ENCODE data around the gene ATP4B. TPM values are rescaled to one million over a fixed set of nuclear protein-coding genes. Genes with fewer than 3 reads are reported as not detected.
A peak's percentile ranks its signal among the peaks of the same experiment; 100 is the strongest.

Gene ATP4B
- total RNA-seq, 1 experiment from 2014 or later = not detected

DNA sequence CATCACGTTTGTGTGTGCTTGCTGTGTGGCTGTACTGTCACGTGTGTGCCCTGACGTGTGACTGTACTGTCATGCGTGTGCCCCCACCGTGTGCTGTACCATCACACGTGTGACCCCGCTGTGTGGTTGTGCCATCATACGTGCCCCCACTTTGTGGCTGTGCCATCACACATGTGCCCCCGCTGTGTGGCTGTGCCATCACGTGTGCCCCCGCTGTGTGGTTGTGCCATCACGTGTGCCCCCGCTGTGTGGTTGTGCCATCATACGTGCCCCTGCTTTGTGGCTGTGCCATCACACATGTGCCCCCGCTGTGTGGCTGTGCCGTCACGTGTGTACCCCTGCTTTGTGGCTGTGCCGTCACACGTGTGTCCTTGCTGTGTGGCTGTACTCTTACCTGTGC, 47.7 kb downstream of the ATP4B start:
- Mint-ChIP-seq H3K4me1 (no peaks in the 10 kb centered on the region), H3K27ac (peak overlapping the region; percentile 16; the same call in 1 of the 2 replicates), H3K36me3 (peaks cover 14% of the 10 kb centered on the region), H3K4me3 (no peak overlapping the region), H3K9me3 (no peaks in the 10 kb centered on the region), H3K27me3 (ENCODE audit: low read depth) (no peaks in the 10 kb centered on the region)
- ChIA-PET POLR2A (no interaction called here), CTCF (no interaction called here)
- ATAC-seq = no peak
- TF ChIP-seq FOXP1 (CRISPR knock-in tag; IDR thresholded peaks at IDR 0.05; ENCODE audit: borderline replicate concordance) = 0 out of 2 replicates have a peak, but pooled peaks have one; percentile 26
- TF ChIP-seq, protein P1, sequence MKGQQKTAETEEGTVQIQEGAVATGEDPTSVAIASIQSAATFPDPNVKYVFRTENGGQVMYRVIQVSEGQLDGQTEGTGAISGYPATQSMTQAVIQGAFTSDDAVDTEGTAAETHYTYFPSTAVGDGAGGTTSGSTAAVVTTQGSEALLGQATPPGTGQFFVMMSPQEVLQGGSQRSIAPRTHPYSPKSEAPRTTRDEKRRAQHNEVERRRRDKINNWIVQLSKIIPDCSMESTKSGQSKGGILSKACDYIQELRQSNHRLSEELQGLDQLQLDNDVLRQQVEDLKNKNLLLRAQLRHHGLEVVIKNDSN (CRISPR knock-in tag; IDR thresholded peaks at IDR 0.05) = no peak
- no peak for DNase-seq (ENCODE audit: low spot score)

- no peaks in the 10 kb centered on the region for H3K27me3 Mint-ChIP-seq (ENCODE audit: low read depth)
- TF ChIP-seq JAZF1 (CRISPR knock-in tag; IDR thresholded peaks at IDR 0.05) (no peak), CTCF (IDR thresholded peaks at IDR 0.05) (no peak), NFE2L1 (CRISPR knock-in tag; IDR thresholded peaks at IDR 0.05) (no peak), NR1H2 (CRISPR knock-in tag; IDR thresholded peaks at IDR 0.05) (no peak), ZNF396 (CRISPR knock-in tag; IDR thresholded peaks at IDR 0.05; ENCODE audit: borderline replicate concordance) (no peak), ZNF219 (CRISPR knock-in tag; IDR thresholded peaks at IDR 0.05; ENCODE audit: borderline replicate concordance) (no peak), ATF3 (CRISPR knock-in tag; conservative IDR thresholded peaks at IDR 0.05) (no peak), SMAD4 (CRISPR knock-in tag; IDR thresholded peaks at IDR 0.05) (no peak), RELA (CRISPR knock-in tag; IDR thresholded peaks at IDR 0.05; ENCODE audit: borderline replicate concordance) (no peak)
- TF ChIP-seq, protein P2, sequence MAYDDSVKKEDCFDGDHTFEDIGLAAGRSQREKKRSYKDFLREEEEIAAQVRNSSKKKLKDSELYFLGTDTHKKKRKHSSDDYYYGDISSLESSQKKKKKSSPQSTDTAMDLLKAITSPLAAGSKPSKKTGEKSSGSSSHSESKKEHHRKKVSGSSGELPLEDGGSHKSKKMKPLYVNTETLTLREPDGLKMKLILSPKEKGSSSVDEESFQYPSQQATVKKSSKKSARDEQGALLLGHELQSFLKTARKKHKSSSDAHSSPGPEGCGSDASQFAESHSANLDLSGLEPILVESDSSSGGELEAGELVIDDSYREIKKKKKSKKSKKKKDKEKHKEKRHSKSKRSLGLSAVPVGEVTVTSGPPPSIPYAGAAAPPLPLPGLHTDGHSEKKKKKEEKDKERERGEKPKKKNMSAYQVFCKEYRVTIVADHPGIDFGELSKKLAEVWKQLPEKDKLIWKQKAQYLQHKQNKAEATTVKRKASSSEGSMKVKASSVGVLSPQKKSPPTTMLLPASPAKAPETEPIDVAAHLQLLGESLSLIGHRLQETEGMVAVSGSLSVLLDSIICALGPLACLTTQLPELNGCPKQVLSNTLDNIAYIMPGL (CRISPR knock-in tag; IDR thresholded peaks at IDR 0.05) = no peak
- TF ChIP-seq, protein P3, sequence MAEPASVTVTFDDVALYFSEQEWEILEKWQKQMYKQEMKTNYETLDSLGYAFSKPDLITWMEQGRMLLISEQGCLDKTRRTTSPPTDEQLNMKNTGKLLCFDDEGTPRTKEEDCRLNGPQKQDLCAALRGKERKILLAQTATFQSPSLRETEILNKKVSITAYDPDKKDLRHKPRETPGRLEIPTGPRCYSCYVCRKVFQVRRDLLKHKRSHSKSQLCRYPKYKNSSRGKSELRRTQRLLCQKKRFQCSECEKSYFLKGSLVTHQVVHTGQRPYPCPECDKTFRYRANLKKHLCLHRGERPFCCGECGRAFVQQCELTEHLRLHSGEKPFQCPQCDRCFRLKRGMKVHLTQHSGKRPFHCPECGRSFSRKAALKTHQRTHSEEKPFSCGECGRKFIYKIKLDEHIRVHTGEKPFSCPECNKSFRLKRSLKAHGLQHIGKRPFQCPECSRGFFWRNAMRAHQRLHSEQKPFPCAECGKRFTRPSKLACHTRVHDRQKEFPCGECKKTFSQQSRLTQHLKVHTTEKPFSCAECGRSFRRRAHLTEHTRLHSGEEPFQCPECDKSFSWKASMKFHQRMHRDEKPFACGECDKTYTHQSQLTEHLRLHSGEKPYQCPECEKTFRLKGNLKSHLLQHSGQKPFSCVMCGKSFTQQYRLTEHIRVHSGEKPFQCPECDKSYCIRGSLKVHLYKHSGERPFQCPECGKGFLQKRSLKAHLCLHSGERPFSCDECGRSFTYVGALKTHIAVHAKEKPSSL (CRISPR knock-in tag; conservative IDR thresholded peaks at IDR 0.05) = no peak
- TF ChIP-seq, protein P4, sequence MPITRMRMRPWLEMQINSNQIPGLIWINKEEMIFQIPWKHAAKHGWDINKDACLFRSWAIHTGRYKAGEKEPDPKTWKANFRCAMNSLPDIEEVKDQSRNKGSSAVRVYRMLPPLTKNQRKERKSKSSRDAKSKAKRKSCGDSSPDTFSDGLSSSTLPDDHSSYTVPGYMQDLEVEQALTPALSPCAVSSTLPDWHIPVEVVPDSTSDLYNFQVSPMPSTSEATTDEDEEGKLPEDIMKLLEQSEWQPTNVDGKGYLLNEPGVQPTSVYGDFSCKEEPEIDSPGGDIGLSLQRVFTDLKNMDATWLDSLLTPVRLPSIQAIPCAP (CRISPR knock-in tag; IDR thresholded peaks at IDR 0.05) = no peak
- ATAC-seq (no peak), DNase-seq (ENCODE audit: low spot score) (no peak)
- POLR2A ChIA-PET = no interaction called here
- no peak overlapping the region for H3K4me3 Mint-ChIP-seq
- H3K9me3 Mint-ChIP-seq = no peaks in the 10 kb centered on the region
- no peaks in the 10 kb centered on the region for H3K4me1 Mint-ChIP-seq
- H3K36me3 Mint-ChIP-seq = peaks cover 14% of the 10 kb centered on the region
- H3K27ac Mint-ChIP-seq = no peak overlapping the region
- CTCF ChIA-PET = no interaction called here
These were observed 48.4 kb downstream of the ATP4B start for GRCh38 chr13:113609616-113610015.

- no peaks in the 10 kb centered on the region for H3K27me3 Mint-ChIP-seq (ENCODE audit: low read depth)
- DNase-seq (ENCODE audit: low spot score) (no peak), ATAC-seq (no peak)
- ChIA-PET POLR2A (no interaction called here), CTCF (no interaction called here)
- H3K36me3 Mint-ChIP-seq = peaks cover 14% of the 10 kb centered on the region
- peak overlapping the region; percentile 58; the same call in 1 of the 2 replicates for H3K27ac Mint-ChIP-seq
- no peaks in the 10 kb centered on the region for H3K4me1 Mint-ChIP-seq
- H3K4me3 Mint-ChIP-seq = no peak overlapping the region
- H3K9me3 Mint-ChIP-seq = no peaks in the 10 kb centered on the region
- no peak for TF ChIP-seq ZNF396 (CRISPR knock-in tag; IDR thresholded peaks at IDR 0.05; ENCODE audit: borderline replicate concordance)
- TF ChIP-seq, protein P3 (CRISPR knock-in tag; conservative IDR thresholded peaks at IDR 0.05) = no peak
- no peak for TF ChIP-seq ZNF138 (CRISPR knock-in tag; conservative IDR thresholded peaks at IDR 0.05)
- no peak for TF ChIP-seq FOXK1 (CRISPR knock-in tag; IDR thresholded peaks at IDR 0.05)
- no peak for TF ChIP-seq JUN (CRISPR knock-in tag; IDR thresholded peaks at IDR 0.05)
- no peak for TF ChIP-seq USF2 (CRISPR knock-in tag; IDR thresholded peaks at IDR 0.05)
These were observed 48.9 kb downstream of the ATP4B start for GRCh38 chr13:113608967-113609533.

All from WTC11 (cell line).